GM12801 (cell line): ENCODE data around the gene CLCNKB.

Experiments
- CTCF ChIP-seq: IDR thresholded peaks from one replicate; pipeline ENCODE4 v1.5.1; 2011; ENCODE audit warnings: control low read depth; ENCODE audit not compliant: insufficient read length; ENCODE audit errors: extremely low read depth

Gene CLCNKB

DNA sequence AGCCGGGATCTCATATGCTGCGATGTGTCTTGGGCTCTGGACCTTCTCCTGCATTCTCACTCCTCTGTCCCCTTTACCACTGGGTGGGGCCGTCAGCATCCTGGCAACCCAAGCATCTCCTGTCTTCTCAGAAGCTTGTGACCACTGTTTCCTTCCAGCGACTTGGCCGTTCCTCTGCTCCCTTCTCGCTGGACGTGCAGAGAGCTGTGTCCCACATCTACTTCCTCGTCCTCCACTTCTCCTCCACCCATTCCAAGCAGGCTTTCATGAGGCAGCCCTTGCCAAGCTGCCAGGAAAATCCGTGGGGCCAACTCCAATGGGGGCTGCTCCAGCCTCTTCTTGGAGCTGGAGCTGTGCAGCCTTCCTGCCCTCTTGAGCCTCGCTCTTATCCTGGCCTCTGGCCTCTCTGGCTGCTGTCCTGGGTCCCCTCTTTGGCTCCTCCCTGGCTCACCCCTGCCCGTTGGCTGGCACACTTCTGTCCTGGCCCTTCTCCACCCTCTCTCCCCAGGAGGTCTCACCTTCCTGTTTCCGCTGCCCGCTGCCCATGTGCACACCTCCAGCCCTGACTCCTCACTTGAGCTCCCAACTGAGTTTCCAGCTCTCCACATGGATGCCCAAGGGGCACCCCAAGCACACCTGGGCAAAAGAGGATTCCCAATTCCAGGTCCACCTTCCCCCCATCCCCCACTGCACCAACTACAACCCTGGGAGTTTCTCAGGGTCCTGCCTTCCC lies 21.1 kb downstream of the CLCNKB start:
- no peak for TF ChIP-seq CTCF

DNA sequence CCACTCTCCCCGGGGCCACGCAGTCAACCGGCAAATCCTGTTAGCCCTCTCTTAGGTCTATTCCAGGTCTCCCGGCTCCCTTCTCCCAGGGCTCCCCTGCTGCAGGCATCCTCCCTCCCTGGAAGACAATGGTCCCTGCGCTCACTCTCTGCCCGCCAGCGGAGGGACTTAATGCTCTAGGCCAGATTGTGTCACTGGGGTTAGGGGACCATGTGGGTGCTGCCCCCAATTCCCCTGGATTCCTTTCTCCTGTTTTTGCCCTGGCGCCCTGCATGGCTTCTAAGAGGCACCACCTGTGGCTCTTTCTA lies 21.6 kb downstream of the CLCNKB start:
- TF ChIP-seq CTCF: no peak

DNA sequence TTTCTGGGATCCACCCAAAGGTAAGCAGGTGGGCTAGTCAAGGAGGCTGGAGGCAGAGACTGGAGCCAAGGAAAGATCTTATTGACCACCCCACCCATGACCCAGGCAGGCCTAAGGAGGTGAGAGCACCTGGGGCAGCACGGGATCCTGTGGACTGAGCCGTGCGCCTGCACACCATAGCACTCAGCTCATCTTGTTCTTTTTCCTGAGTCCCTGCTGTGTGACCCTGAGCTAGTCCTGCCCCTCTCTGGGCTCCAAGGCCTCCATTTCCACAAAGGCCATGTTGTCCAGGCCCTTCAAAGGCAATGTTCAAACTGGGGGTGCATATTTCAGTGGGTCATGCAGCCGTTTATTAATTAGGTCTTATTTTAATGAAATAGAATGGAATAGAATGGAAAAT lies 22.7 kb downstream of the CLCNKB start:
- TF ChIP-seq CTCF: no peak

DNA sequence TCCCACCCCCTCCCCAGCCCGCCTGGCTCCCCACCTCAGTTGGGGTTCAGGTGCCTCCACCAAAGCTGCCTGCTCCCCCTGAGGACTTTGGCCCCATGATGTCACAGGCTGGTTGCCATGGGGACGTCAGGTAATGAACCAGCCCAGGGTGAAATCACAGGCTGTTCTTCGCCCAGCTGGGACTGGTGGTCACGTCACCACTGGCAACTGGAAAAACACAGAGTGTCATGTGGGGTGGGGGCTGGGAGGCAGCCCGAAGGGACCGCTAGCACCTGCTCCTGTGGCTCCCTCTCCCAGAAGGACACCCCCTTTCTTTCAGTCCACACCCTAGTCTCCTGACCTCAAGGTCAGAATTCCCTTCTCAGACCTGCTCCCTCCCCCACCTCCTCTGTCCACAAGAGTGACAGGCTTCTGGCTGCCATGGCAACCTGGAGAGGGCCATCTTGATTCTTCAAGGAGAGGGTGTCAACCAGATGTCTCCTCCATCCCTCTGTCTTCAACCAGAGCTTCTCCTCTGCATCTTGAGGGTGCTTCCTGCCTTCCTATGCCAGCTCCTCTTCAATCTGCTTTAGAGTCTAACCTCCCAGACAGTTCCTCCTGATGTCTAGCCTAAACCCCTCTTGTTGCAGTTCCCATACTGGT lies 23.7 kb downstream of the CLCNKB start:
- TF ChIP-seq CTCF: no peak

GRCh38 chr1:16067933-16068332 lies 24.4 kb downstream of the CLCNKB start:
- no peak for TF ChIP-seq CTCF

DNA sequence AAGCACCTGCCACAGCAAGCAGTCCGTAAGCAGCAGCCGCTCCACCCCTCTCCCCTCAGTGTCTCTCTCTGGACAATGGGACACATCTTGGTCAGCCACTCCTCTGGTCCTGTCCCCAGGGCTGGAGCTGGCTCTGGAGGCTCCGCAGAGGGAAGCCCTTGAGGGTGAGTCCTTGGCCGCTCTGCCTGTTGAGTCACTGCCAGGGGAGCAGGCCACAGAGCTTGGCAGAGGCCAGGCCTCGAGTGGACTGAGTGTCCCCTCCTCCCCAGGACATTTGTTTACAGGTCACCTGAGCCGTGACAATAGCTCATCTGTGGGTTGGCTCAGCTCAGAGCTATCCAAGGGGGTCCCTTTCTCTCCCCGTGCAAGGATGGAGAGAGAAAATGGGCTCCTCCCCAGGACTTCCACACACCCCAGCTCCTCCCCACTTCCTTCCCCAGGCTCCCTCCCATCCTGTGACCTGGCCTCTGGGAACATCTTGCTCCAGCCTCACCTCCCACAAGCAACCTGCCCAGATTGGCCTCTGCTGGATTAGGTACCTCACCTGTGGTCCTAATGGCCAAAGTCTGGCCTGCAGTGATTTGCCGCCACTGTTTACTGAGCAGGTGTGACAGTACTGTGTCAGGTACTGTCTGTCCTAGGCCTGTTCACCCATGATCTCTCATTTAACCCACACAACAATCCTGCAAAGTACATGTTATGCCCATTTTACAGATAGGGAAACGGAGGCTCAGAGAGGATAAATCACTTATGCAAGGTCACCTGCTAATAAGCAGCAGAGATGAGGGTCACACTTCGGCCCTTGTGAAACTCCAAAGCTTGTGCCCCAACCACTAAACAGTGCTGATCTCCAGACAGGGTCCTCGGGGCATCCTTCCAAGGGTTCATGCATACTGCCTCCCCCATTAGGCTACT lies 25.0 kb downstream of the CLCNKB start:
- TF ChIP-seq CTCF: no peak

DNA sequence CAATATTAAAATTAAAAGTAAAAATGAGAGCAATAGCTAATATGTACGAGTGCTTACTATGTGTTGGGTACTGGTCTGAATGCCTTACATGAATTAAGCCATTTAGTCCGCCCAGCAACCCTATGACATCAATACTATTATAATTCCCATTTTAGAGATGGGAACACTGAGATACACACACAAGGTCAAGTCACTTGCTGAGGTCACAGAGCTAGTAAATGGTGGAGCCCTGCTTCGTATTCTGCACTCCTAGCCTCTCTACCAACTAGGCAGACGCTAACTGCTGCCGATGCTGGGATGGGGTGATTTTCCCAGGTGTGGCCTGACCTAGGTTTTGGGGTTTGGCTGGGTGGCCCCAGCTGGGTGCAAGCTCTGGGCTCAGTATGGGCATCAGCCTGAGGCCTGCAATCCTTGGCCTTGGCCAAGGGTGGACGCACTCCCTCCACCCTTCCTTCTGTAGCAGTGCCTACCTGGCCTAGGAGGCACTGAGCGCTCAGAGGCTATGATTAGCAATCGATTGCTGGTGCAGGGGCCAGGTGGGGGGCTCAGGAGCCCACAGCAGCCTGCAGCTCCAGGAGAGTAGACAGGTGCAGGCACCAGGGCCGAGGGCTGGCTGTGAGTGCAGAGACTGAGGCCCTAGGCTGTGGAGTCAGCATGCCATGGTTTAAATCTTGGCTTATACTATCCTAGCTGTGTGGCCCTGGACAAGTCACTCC lies 27.2 kb downstream of the CLCNKB start:
- no peak for TF ChIP-seq CTCF
